K562 (cell line): ENCODE data around the gene RAB6A. TPM values are rescaled to one million over a fixed set of nuclear protein-coding genes. Genes with fewer than 3 reads are reported as not detected.

Experiments used
- ARHGAP35 ChIP-seq: fragments of 450-650 bp; IDR thresholded peaks from 2 replicates; pipeline ENCODE4 v1.6.1; 2018; ENCODE audit not compliant: partially characterized antibody
- ARNT ChIP-seq, 2 experiments: fragments of 450-650 bp; IDR thresholded peaks; 2 replicates each; pipeline ENCODE4 v1.6.1; 2016; ENCODE audit warnings: mild to moderate bottlenecking in 1 of 2
- ATF1 ChIP-seq, 2 experiments: fragments of 450-650 bp in 1 of 2; IDR thresholded peaks; 2 replicates each; pipeline ENCODE4 v1.6.1; 2016; ENCODE audit warnings: missing compliant biosample characterization in 1 of 2, missing genetic modification characterization in 1 of 2
- CEBPB ChIP-seq: fragments of 450-650 bp; IDR thresholded peaks from 2 replicates; pipeline ENCODE4 v1.6.1; 2016; ENCODE audit warnings: missing genetic modification characterization, missing compliant biosample characterization
- DPF2 ChIP-seq: fragments of 450-650 bp; IDR thresholded peaks from 2 replicates; pipeline ENCODE4 v1.6.1; 2016
- ELF1 ChIP-seq: fragments of 200-800 bp; sonication (Bioruptor generic); IDR thresholded peaks from 2 replicates; pipeline ENCODE4 v1.6.1; 2016; ENCODE audit warnings: missing genetic modification characterization, missing compliant biosample characterization
- ETV1 ChIP-seq: fragments of 450-650 bp; conservative IDR thresholded peaks from 2 replicates; pipeline ENCODE4 v1.6.1; 2016; ENCODE audit warnings: missing genetic modification characterization, control low read depth, low read depth, missing compliant biosample characterization
- HDAC1 ChIP-seq, 2 experiments: fragments of 450-650 bp; IDR thresholded peaks; 2 replicates each; pipeline ENCODE4 v1.6.1; 2016 to 2017; ENCODE audit warnings: inconsistent platforms in 1 of 2, mild to moderate bottlenecking in 1 of 2, moderate library complexity in 1 of 2
- HEY1 ChIP-seq: fragments of 250-450 bp; sonication (Bioruptor Pico); IDR thresholded peaks from 2 replicates; pipeline ENCODE4 v1.5.0; 2020; ENCODE audit warnings: mild to moderate bottlenecking, moderate library complexity, borderline replicate concordance
- HMG20B ChIP-seq: fragments of 250-450 bp; sonication (Bioruptor Pico); IDR thresholded peaks from 2 replicates; pipeline ENCODE4 v1.5.0; 2021; ENCODE audit warnings: mild to moderate bottlenecking
- KAT2B ChIP-seq: IDR thresholded peaks from one replicate; pipeline ENCODE4 v1.6.1; 2012; ENCODE audit warnings: low read depth, mild to moderate bottlenecking, control low read depth, inconsistent platforms, low read length, moderate library complexity
- MCM3 ChIP-seq: fragments of 450-650 bp; IDR thresholded peaks from 2 replicates; pipeline ENCODE4 v1.6.1; 2016
- MEF2A ChIP-seq: IDR thresholded peaks from 2 replicates; pipeline ENCODE4 v1.6.1; 2011; ENCODE audit warnings: low read depth, mild to moderate bottlenecking, low read length, moderate library complexity; ENCODE audit not compliant: control insufficient read depth
- MTA3 ChIP-seq: fragments of 450-650 bp; formaldehyde crosslinking; IDR thresholded peaks from 2 replicates; pipeline ENCODE4 v1.6.1; 2017; ENCODE audit warnings: mild to moderate bottlenecking, borderline replicate concordance
- NFXL1 ChIP-seq: fragments of 450-650 bp; formaldehyde crosslinking; IDR thresholded peaks from 2 replicates; pipeline ENCODE4 v1.4.0; 2021; ENCODE audit warnings: mild to moderate bottlenecking
- PHB2 ChIP-seq: fragments of 450-650 bp; IDR thresholded peaks from 2 replicates; pipeline ENCODE4 v1.6.1; 2017; ENCODE audit warnings: low read depth
- PML ChIP-seq: IDR thresholded peaks from 2 replicates; pipeline ENCODE4 v1.6.1; 2012; ENCODE audit warnings: low read length, inconsistent platforms
- POLR3A ChIP-seq: IDR thresholded peaks from 2 replicates; pipeline ENCODE4 v1.6.1; 2011; ENCODE audit warnings: borderline replicate concordance, mild to moderate bottlenecking, moderate library complexity; ENCODE audit not compliant: insufficient read length, insufficient read depth; ENCODE audit errors: extremely low read depth
- PTRF ChIP-seq: fragments of 450-650 bp; IDR thresholded peaks from 2 replicates; pipeline ENCODE4 v1.6.1; 2016; ENCODE audit warnings: mild to moderate bottlenecking, missing genetic modification characterization, missing compliant biosample characterization
- RNF2 ChIP-seq: sonication (generic); IDR thresholded peaks from 2 replicates; pipeline ENCODE4 v1.6.1; 2016
- SMAD4 ChIP-seq: fragments of 250-450 bp; sonication (Bioruptor Pico); conservative IDR thresholded peaks from 2 replicates; pipeline ENCODE4 v1.8.0; 2021; ENCODE audit warnings: inconsistent platforms, mild to moderate bottlenecking, moderate library complexity
- TGIF2 ChIP-seq: sonication (generic); formaldehyde crosslinking; IDR thresholded peaks from 2 replicates; pipeline ENCODE4 v1.8.1; 2022; ENCODE audit warnings: mild to moderate bottlenecking, missing genetic modification reagents, moderate library complexity
- ZC3H8 ChIP-seq: fragments of 450-650 bp; IDR thresholded peaks from 2 replicates; pipeline ENCODE4 v1.6.1; 2017
- ZEB2 ChIP-seq: fragments of 450-650 bp; IDR thresholded peaks from 2 replicates; pipeline ENCODE4 v1.6.1; 2016
- ZNF239 ChIP-seq: fragments of 250-450 bp; sonication (Bioruptor Pico); IDR thresholded peaks from 2 replicates; pipeline ENCODE4 v1.4.0; 2020; ENCODE audit warnings: mild to moderate bottlenecking
- ZNF324 ChIP-seq: fragments of 250-450 bp; sonication (Bioruptor Pico); IDR thresholded peaks from 2 replicates; pipeline ENCODE4 v1.4.0; 2020; ENCODE audit warnings: mild to moderate bottlenecking
- ZNF584 ChIP-seq: fragments of 200-800 bp; sonication (Bioruptor generic); IDR thresholded peaks from 2 replicates; pipeline ENCODE4 v1.6.1; 2016; ENCODE audit warnings: low read depth, mild to moderate bottlenecking, missing genetic modification characterization, missing compliant biosample characterization
- ZNF586 ChIP-seq: fragments of 450-650 bp; formaldehyde crosslinking; conservative IDR thresholded peaks from 2 replicates; pipeline ENCODE4 v1.4.0; 2020; ENCODE audit warnings: mild to moderate bottlenecking, moderate library complexity
- ZNF589 ChIP-seq: fragments of 200-800 bp; sonication (Bioruptor generic); IDR thresholded peaks from 2 replicates; pipeline ENCODE4 v1.6.1; 2016; ENCODE audit warnings: low read depth, missing genetic modification characterization, missing compliant biosample characterization
- ZNF668 ChIP-seq: fragments of 250-450 bp; sonication (Bioruptor Pico); IDR thresholded peaks from 2 replicates; pipeline ENCODE4 v1.8.0; 2022; ENCODE audit warnings: mild to moderate bottlenecking, inconsistent platforms
- ZNF699 ChIP-seq: fragments of 250-450 bp; sonication (Bioruptor Pico); IDR thresholded peaks from 2 replicates; pipeline ENCODE4 v1.8.0; 2021; ENCODE audit warnings: mild to moderate bottlenecking, moderate library complexity; ENCODE audit not compliant: insufficient replicate concordance
- ZNF76 ChIP-seq: fragments of 250-450 bp; sonication (Bioruptor Pico); IDR thresholded peaks from 2 replicates; pipeline ENCODE4 v1.4.0; 2020; ENCODE audit warnings: mild to moderate bottlenecking, moderate library complexity, borderline replicate concordance
- polyA plus RNA-seq, 8 experiments: library from polyadenylated mRNA; depleted of rRNA in 4 of 8; stranded (reverse) in 5 of 8; unstranded in 3 of 8; fragments of >200 nt; fragmentation: Nextera tagmentation in 2 of 8; fragmentation: Illumina TruSeq in 1 of 8; extraction: Ambion mirVana in 2 of 8; extraction: Trizol in 1 of 8; gene quantifications; 2 replicates each; pipeline versions ENCODE4 v1.2.1 to v1.2.3, GENCODE V29; 2011 to 2014; ENCODE audit warnings: inconsistent platforms in 1 of 8, missing spikeins in 1 of 8
- total RNA-seq, 7 experiments: library from RNA; depleted of rRNA in 6 of 7; stranded (reverse); fragments of >200 nt in 6 of 7; fragmentation: Illumina TruSeq in 2 of 7; extraction: Trizol in 2 of 7; gene quantifications; 2 replicates each; pipeline versions ENCODE4 v1.2.1 to v1.2.3, GENCODE V29; 2011 to 2021; ENCODE audit warnings: low replicate concordance in 1 of 7
- TF ChIP-seq, protein P1 (sequence below): fragments of 450-650 bp; conservative IDR thresholded peaks from 2 replicates; pipeline ENCODE4 v1.6.1; 2016; ENCODE audit warnings: missing genetic modification characterization, low read depth, mild to moderate bottlenecking, control low read depth, missing compliant biosample characterization

The RAB6A gene
- total and polyA plus RNA-seq, 9 of the 15 experiments (the other 6 are each of a cell fraction or from before 2014, with no cell fraction given), result 14.0 to 95.3 (median 45.4) TPM

- TF ChIP-seq MCM3 (no peak), ZNF589 (peak; percentile 51; the same call in 1 of the 2 replicates), HMG20B (CRISPR knock-in tag) (no peak), ZC3H8 (no peak), RNF2 (peak; percentile 69; the same call in 1 of the 2 replicates), DPF2 (peak; percentile 84), HEY1 (CRISPR knock-in tag) (no peak), TGIF2 (no peak), NFXL1 (CRISPR knock-in tag) (peak; percentile 79), CEBPB (tag) (peak; percentile 93), ATF1 (CRISPR knock-in tag; IDR thresholded peaks at IDR 0.05) (no peak), ATF1 (tag; IDR thresholded peaks at IDR 0.05) (peak; percentile 41), PHB2 (no peak), ARNT (IDR thresholded peaks at IDR 0.05) (peak in 1 of 2 experiments; percentile 64; a peak in 2 of 4 replicates), ZNF239 (CRISPR knock-in tag) (peak; percentile 8; the same call in 1 of the 2 replicates), PTRF (tag) (peak; percentile 32; the same call in 1 of the 2 replicates), ZNF76 (CRISPR knock-in tag) (peak; percentile 84; the same call in 1 of the 2 replicates), PML (no peak), POLR3A (no peak), ETV1 (tag) (peak; percentile 76), ZEB2 (peak; percentile 100), ZNF699 (CRISPR knock-in tag) (no peak), HDAC1 (IDR thresholded peaks at IDR 0.05) (peak in 1 of 2 experiments; percentile 39; a peak in 1 of 4 replicates), KAT2B (no peak), MTA3 (peak; percentile 91; the same call in 1 of the 2 replicates), ZNF586 (CRISPR knock-in tag) (peak; percentile 92), ARHGAP35 (no peak), ZNF584 (CRISPR knock-in tag) (peak; percentile 96), ZNF324 (0 out of 2 replicates have a peak, but pooled peaks have one; percentile 10), ZNF668 (CRISPR knock-in tag) (peak; percentile 82; the same call in 1 of the 2 replicates), ELF1 (tag) (no peak), SMAD4 (CRISPR knock-in tag) (peak; percentile 88), MEF2A (no peak)
- TF ChIP-seq, protein P1, sequence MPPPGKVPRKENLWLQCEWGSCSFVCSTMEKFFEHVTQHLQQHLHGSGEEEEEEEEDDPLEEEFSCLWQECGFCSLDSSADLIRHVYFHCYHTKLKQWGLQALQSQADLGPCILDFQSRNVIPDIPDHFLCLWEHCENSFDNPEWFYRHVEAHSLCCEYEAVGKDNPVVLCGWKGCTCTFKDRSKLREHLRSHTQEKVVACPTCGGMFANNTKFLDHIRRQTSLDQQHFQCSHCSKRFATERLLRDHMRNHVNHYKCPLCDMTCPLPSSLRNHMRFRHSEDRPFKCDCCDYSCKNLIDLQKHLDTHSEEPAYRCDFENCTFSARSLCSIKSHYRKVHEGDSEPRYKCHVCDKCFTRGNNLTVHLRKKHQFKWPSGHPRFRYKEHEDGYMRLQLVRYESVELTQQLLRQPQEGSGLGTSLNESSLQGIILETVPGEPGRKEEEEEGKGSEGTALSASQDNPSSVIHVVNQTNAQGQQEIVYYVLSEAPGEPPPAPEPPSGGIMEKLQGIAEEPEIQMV (tag), result peak; percentile 78
Observed at GRCh38 chr11:73784080-73784634, 23.3 kb upstream of the RAB6A start (continued).
